Measurements from ENCODE around the gene PKDREJ. TPM values are rescaled to one million over a fixed set of nuclear protein-coding genes. Genes with fewer than 3 reads are reported as not detected.
"Not testable (repeated sequence)": the region's sequence is repeated elsewhere in the genome, so short reads cannot be mapped to it uniquely, and the experiment has no call there.

The PKDREJ gene, protein sequence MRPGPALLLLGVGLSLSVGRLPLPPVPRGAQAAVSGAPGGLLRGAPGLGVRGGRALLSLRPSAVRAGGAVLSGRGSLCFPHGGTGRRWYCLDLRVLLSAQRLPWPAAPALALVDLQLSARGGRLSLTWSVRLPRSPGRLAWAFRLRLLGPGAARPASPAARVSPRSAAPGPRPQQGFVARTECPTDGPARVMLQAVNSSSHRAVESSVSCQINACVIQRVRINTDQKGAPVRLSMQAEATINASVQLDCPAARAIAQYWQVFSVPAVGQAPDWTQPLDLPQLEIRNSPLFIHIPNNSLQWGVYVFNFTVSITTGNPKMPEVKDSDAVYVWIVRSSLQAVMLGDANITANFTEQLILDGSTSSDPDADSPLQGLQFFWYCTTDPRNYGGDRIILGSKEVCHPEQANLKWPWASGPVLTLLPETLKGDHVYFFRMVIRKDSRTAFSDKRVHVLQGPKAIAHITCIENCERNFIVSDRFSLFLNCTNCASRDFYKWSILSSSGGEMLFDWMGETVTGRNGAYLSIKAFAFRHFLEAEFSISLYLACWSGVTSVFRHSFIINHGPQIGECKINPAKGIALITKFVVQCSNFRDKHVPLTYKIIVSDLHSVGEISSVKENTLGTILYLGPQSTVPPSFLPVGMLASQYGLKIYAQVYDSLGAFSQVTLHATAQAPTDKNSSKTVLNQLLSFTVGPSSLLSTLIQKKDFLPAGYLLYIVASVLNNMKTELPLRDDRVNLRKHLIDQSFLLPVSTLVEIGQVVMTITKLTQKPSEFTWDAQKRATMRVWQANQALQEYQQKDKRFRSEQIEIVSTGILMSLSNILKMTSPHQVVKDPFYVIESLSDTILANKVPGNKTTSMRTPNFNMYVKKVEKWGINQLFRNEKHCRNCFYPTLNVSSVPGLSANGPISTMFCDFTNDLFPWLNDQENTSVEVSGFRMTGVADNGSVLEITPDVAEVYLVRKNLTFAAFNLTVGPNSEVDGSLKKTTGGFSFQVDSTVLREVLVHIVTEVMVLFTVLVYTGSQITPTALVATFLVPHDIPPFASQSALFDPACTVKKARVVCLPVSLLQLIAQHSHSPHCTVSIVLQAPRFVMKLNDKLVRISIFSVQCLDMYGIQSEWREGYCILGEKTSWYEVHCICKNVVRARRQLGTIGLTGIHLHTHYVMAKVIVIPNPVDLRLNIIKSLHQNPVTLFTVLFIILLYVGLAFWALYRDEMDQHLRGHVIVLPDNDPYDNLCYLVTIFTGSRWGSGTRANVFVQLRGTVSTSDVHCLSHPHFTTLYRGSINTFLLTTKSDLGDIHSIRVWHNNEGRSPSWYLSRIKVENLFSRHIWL (N-terminal part only)
- not detected for total RNA-seq

DNA sequence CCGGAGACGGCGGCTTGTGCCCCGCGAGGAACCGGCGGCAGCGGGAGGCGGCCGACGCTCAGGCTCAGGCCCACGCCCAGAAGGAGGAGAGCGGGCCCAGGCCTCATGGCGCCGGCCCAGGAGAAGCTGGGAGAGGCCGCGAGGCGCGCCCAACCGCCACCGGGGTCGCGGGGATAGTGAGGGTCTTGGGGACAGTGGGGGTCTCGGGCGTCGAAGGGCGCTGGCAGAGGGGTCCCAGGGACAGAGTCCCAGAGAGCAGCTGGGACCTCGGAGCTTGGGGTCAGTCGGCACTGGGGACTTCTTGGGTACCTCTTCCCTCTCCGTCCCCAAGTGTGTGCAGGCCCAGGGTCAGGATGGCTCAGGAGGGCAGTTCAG, at the start of gene PKDREJ:
TSS of gene PKDREJ (minus strand) at position 128 of the 375 bp plus-strand sequence. CDS start at position 107, 21 bp downstream.
- Mint-ChIP-seq H3K27me3 (peaks cover 61% of the 10 kb centered on the region), H3K36me3 (ENCODE audit: low read depth) (no peaks in the 10 kb centered on the region), H3K9me3 (no peaks in the 10 kb centered on the region), H3K27ac (no peak within 1 kb of the TSS), H3K4me1 (ENCODE audit: low read depth) (peaks cover 10% of the 10 kb centered on the region), H3K4me3 (peak within 1 kb of the TSS; percentile 24)
- ATAC-seq, result no peak
- DNase-seq, result no peak
- intact Hi-C loops (cut with micrococcal nuclease), result no loop called here
- ChIA-PET CTCF (interaction anchor here (1.4 kb wide), 1 partner anchor 15 kb away, joined by 3 read pairs; no protein-coding TSS in a partner anchor), POLR2A (interaction anchor here (1.1 kb wide), 1 partner anchor 23 kb away, joined by 3 read pairs; no protein-coding TSS in a partner anchor)
- TF ChIP-seq, protein P1, sequence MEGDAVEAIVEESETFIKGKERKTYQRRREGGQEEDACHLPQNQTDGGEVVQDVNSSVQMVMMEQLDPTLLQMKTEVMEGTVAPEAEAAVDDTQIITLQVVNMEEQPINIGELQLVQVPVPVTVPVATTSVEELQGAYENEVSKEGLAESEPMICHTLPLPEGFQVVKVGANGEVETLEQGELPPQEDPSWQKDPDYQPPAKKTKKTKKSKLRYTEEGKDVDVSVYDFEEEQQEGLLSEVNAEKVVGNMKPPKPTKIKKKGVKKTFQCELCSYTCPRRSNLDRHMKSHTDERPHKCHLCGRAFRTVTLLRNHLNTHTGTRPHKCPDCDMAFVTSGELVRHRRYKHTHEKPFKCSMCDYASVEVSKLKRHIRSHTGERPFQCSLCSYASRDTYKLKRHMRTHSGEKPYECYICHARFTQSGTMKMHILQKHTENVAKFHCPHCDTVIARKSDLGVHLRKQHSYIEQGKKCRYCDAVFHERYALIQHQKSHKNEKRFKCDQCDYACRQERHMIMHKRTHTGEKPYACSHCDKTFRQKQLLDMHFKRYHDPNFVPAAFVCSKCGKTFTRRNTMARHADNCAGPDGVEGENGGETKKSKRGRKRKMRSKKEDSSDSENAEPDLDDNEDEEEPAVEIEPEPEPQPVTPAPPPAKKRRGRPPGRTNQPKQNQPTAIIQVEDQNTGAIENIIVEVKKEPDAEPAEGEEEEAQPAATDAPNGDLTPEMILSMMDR (IDR thresholded peaks at IDR 0.05), result no peak

DNA sequence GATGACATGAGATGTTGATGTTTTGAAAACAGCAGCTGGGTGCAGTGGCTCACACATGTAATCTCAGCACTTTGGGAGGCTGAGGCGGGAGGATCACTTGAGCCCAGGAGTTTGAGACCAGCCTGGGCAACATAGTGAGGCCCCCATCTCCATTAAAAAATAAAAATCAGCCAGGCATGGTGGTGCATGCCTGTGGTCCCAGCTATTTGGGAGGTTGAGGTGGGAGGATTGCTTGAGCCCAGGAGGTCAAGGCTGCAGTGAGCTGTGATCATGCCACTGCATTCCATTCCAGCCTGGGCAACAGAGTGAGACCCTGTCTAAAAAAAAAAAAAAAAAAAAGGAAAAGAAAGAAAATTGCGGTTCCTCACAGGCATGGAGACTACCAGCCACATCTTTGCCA, 49.7 kb upstream of the PKDREJ start:
- CTCF ChIA-PET, result interaction anchor here (0.9 to 2.9 kb wide), 4 partner anchors 8 to 196 kb away, joined by 3 to 11 read pairs (median 4); no protein-coding TSS in a partner anchor
- H3K9me3 Mint-ChIP-seq; DNase-seq; POLR2A ChIA-PET; H3K27ac Mint-ChIP-seq; H3K4me1 Mint-ChIP-seq (ENCODE audit: low read depth); H3K4me3 Mint-ChIP-seq; ATAC-seq; intact Hi-C loops (cut with micrococcal nuclease); H3K27me3 Mint-ChIP-seq: not testable (repeated sequence)
- H3K36me3 Mint-ChIP-seq (ENCODE audit: low read depth), result peaks cover 37% of the 10 kb centered on the region

DNA sequence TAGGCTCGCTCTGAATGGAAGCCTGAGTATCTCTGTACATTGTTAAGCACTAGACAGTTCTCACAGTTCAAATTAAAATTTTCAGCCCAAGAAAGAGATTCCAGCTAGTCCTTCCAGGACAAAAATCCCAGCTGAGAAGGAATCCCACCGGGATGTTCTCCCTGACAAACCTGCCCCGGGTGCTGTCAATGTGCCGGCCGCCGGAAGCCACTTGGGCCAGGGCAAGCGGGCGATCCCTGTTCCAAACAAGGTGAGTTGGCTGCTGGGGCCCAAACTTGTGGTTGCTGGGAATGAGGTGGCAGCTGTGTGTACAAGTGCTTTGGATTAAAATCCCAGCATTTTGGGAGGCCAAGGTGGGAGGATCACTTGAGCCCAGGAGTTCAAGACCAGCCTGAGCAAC, 48.9 kb upstream of the PKDREJ start:
- H3K4me3 Mint-ChIP-seq, result no peak overlapping the region
- H3K27me3 Mint-ChIP-seq, result no peaks in the 10 kb centered on the region
- H3K4me1 Mint-ChIP-seq (ENCODE audit: low read depth), result peaks cover 4% of the 10 kb centered on the region
- H3K9me3 Mint-ChIP-seq, result no peaks in the 10 kb centered on the region
- TF ChIP-seq, protein P1 (IDR thresholded peaks at IDR 0.05), result no peak
- no peak for DNase-seq
- peaks cover 33% of the 10 kb centered on the region for H3K36me3 Mint-ChIP-seq (ENCODE audit: low read depth)
- POLR2A ChIA-PET, result interaction anchor here (0.9 kb wide), 1 partner anchor 242 kb away, joined by 3 read pairs; no protein-coding TSS in a partner anchor
- CTCF ChIA-PET, result interaction anchor here (0.8 to 2.9 kb wide), 6 partner anchors 9 to 306 kb away, joined by 3 to 11 read pairs (median 4); no protein-coding TSS in a partner anchor
- H3K27ac Mint-ChIP-seq, result no peak overlapping the region
- ATAC-seq, result no peak
- intact Hi-C loops (cut with micrococcal nuclease), result no loop called here

DNA sequence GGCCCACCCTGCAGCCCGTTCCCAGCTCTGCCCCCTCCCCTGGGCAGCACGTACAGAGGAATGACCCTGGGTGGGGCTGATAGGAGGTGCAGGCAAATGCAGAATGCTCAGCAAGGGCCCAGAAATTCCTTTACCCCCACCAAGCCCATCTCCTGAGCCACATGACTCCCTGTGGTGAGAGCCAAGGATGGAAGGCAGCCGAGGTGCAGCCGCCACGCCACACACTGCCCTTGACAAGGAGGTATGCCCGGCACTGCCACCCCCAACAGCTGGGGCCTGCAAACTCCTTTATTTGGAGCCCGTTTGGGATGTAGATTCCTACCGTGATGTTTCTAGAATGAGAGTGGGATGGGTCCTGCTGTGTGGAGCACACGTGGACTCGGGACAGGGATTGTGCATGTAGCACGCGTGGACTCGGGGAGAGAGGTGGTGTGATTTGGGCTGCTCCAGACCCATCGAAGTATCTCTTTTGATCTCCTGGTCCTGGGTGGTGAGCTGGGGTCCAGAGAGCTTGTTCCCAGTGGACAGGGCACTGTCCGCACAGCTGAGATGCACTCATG, 46.5 kb upstream of the PKDREJ start:
- no peaks in the 10 kb centered on the region for H3K9me3 Mint-ChIP-seq
- ATAC-seq, result no peak

More for the DNA sequence above, 46.5 kb upstream of the PKDREJ start:
- Mint-ChIP-seq H3K27me3 (no peaks in the 10 kb centered on the region), H3K27ac (no peak overlapping the region), H3K4me3 (no peak overlapping the region), H3K4me1 (ENCODE audit: low read depth) (peaks cover 9% of the 10 kb centered on the region), H3K36me3 (ENCODE audit: low read depth) (peaks cover 28% of the 10 kb centered on the region)
- ChIA-PET POLR2A (interaction anchor here (0.9 kb wide), 1 partner anchor 13 kb away, joined by 3 read pairs; the partner anchor contains the start of gene GTSE1), CTCF (interaction anchor here (0.6 to 1.2 kb wide), 3 partner anchors 188 to 304 kb away, joined by 3 to 5 read pairs (median 3); no protein-coding TSS in a partner anchor)
- intact Hi-C loops (cut with micrococcal nuclease), result no loop called here
- no peak for DNase-seq
- TF ChIP-seq, protein P1 (IDR thresholded peaks at IDR 0.05), result no peak
